ENCODE results near the gene NXF2.
"Not testable (repeated sequence)": the region's sequence is repeated elsewhere in the genome, so short reads cannot be mapped to it uniquely, and the experiment has no call there.

NXF2 gene, protein sequence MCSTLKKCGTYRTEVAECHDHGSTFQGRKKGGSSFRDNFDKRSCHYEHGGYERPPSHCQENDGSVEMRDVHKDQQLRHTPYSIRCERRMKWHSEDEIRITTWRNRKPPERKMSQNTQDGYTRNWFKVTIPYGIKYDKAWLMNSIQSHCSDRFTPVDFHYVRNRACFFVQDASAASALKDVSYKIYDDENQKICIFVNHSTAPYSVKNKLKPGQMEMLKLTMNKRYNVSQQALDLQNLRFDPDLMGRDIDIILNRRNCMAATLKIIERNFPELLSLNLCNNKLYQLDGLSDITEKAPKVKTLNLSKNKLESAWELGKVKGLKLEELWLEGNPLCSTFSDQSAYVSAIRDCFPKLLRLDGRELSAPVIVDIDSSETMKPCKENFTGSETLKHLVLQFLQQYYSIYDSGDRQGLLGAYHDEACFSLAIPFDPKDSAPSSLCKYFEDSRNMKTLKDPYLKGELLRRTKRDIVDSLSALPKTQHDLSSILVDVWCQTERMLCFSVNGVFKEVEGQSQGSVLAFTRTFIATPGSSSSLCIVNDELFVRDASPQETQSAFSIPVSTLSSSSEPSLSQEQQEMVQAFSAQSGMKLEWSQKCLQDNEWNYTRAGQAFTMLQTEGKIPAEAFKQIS

DNA sequence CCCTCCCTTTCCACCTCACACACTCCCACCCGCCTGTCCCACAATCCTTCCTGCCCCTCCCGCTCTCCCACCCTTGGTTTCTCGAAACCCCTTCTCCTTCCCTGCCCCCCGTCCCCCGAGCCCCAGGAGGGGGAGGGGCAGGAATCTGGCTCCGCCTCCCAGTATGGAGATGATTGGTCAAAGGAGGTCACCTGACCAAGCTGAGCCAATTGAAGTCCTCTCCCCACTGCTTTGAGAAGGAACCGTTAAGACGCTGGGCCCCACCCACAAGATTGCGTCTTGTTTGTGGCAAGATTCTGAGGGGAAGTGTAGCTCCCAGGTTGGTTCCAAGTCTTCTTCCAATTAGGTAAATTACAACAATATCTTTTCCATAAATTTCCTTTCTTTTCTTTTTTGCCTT is at the start of gene NXF2:
TSS of gene NXF2 (plus strand) at position 275 of the 400 bp plus-strand sequence. CDS start 59,912 bp downstream, outside the sequence.
- not testable (repeated sequence) for DNase-seq

DNA sequence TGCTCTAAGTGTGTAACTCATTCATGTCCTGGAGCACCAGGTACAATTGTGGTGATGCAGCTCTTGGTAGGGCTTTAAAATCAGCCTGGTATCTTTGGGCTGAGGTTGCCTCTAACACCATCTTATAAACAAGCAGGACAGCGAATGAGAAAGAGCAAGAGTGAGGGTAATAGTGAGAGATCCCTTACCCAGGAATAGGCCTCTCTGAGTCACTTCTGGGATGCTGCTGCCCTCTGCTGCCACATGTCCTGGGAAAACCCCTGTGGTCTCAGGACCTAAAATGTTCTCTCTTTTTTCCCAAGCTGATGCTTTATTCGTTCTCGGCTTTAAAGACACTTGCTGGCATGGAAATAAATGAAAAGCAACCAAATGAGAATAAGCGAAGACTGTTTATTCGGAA is 39.0 kb upstream of the NXF2 start:
- not testable (repeated sequence) for DNase-seq

DNA sequence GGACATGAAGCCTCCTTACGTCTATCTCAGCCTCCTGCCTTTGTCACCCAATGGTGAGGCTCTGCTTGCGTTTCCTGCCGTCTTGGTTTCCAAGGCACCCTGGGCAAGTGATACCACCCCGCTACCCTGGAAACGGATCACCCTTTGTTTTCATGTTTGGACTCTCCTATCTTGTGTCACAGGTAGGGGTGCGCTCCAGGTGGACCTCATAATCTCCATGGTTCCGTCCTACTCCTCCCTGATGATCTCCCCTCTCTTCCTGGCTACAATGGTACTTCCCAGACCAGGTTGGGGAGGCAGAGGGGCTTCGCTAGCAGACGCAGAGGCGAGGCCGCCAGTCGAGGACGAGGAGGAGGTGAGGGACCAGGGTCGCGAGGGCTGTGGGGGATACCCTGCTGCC is 32.0 kb upstream of the NXF2 start, which contains the start of gene TCP11X1:
TSS of gene TCP11X1 (plus strand) at position 316 of the 400 bp plus-strand sequence.
- not testable (repeated sequence) for DNase-seq

DNA sequence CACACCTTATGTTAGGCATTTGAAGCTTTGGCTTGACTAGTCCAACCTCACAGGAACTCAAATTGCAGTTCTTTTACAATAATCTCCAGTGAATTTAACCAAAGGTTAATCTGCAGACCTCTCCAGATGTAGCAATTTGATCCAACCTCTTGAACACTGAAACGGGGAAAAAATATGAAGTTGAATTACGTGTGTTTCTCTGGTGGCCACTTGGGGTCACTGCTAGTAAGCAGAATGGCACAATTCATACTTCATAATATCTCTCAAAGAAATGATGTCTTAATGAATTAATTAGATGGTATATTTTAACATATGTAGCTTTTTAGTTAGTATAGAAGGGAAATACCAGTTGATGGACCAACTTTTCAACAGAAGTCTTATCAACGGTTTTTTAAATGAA is 30.5 kb upstream of the NXF2 start:
- not testable (repeated sequence) for DNase-seq

DNA sequence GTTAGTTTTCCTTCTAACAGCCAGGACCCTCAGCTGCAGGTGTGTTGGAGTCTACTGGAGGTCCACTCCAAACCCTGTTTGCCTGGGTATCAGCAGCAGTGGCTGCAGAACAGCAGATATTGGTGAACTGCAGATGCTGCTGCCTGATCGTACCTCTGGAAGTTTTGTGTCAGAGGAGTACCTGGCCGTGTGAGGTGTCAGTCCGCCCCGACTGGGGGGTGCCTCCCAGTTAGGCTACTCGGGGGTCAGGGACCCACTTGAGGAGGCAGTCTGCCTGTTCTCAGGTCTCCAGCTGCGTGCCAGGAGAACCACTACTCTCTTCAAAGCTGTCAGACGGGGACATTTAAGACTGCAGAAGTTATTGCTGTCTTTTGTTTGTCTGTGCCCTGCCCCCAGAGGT is 11.3 kb upstream of the NXF2 start:
- DNase-seq, result not testable (repeated sequence)

DNA sequence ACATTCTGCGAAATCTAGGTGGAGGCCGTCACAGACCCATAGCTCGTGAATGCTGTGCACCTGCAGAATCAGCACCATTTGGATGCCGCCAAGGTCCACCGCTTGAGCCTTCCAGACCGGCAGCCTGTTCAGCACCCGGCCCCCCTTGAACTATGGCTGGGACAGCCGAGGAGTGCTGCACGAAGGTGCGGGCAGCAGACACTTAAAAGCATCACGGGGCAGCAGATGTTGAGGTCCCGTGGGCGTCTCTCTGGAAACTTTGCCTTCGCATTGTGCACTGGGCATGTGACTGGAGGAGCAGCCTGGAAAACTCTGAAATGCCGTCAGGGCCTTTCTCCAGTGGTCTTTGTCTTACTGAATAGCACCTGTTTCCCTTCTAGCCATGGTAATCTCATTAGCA is 6.7 kb upstream of the NXF2 start:
- DNase-seq, result not testable (repeated sequence)

DNA sequence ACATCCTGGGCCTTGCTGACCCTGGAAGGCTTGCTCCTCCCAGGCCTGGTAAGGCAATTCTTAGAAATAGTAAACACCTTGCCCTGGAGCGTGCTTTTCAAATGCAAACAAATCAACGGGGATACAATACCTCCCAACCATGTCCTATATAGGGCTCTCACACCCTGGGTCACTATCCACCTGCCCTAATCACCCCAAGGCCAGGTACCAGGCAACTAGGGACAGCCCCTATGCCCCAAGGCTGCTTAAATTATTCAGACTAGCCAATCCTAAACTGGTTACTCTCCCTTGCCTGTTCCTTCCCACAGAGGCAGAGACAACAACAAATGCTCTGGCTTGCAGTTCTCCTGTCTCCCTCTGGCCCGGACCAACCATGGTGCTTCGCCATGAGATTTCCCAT is 25.3 kb downstream of the NXF2 start:
- DNase-seq, result not testable (repeated sequence)

DNA sequence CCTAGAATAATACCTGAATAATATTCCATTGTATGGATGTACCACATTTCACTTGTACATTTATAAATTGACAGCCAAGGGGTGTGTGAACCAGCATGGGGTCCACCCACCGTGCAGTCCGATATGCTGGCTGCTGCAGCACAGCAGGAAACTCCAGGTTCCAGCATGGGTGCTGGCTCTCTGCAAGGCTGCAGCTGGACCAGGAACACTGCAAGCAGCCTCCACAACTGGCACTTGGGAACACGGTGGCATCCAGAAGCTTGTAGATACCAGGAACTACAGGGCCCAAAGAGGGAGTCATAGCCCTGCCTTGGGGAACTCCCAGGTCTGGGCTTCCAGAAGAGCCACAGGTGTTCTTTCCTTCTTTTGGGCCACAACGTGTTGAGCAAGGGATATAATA is 91.2 kb downstream of the NXF2 start:
- no peak for DNase-seq

DNA sequence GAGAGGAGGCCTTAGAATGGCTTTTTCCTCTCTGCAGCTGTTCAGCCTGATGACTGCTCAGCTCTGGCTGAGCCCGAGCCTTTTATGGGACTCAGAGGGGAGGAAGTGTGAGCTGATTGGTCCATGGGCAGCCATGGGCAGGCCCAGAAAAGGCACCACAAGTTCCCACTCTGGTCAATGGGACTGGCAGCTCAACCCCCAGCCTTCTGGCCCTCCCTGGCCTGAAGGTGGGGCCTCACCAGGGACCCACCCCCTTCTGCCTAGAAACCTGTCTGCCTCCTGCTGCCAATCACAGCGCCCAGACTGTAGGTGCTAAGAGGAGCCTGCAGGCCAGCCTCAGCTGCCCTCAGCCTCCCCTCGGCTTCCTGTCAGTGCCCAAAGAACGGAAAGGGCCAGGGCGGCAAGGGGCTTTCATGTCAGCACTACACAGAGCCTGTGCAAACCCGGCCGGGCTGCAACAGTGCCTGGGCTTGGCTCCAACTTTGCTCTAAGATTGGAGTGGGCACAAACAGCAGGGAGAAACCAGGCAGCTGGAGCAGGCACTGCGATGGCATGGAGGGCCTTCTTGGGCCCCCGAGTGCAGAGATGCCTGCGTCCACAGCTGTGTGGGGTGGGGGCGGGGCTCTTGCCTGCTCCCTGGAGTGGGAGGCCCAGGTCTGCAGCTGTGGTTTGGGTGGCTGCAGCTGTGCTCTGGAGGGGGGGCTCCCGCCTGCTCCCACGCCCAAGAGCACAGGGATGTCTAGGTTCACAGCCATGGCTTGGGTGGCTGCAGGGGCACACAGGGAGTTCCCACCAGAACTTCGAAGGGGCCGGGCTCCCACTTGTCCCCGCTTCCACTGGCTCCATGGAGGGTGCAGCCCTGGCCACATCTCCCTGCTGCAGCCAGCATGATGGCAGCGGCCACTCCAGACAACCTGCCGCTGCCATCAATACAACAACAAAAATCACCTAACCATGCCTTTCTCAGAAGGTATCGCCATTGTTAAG is 92.6 kb downstream of the NXF2 start:
- DNase-seq, result no peak

DNA sequence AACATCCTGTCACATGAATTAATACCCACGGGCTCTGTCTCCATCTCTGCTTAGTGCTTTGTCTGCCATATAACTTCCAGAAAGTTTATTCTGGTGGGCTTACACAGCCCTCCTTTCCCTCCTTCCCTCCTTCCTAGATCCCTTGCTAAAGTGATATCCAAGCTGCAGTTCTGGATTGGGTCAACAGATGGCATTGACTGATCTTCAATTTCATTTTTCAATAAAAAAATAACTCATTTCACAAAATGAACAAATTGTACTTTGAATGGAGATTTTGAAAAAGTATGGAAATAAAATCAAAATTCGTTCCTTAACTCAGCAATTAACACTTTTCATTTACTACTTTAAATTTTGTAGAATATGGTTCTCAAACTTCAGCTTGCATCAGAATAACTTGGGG is 94.9 kb downstream of the NXF2 start:
- DNase-seq, result no peak

DNA sequence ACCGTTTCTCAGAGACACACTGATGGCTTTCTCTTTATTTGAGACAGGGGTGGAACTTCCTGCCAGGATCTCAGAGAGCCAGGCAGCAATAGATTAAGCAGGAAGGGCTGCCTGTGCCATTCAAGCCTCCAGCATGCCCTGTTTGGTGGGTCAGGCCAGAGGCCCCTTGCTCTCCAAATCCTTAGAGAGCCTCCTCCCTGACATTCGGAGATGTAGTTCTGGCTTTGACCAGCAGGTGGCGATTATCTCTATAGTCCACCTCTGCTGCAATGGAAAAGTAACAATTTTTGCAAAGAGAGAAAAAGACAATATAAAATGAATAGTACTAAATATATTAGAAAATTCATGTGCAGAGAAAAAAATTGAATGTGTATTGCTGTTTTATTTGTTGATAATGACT is 98.9 kb downstream of the NXF2 start:
- DNase-seq, result no peak
